Measurements from ENCODE around the gene RHOC.

The RHOC gene

DNA sequence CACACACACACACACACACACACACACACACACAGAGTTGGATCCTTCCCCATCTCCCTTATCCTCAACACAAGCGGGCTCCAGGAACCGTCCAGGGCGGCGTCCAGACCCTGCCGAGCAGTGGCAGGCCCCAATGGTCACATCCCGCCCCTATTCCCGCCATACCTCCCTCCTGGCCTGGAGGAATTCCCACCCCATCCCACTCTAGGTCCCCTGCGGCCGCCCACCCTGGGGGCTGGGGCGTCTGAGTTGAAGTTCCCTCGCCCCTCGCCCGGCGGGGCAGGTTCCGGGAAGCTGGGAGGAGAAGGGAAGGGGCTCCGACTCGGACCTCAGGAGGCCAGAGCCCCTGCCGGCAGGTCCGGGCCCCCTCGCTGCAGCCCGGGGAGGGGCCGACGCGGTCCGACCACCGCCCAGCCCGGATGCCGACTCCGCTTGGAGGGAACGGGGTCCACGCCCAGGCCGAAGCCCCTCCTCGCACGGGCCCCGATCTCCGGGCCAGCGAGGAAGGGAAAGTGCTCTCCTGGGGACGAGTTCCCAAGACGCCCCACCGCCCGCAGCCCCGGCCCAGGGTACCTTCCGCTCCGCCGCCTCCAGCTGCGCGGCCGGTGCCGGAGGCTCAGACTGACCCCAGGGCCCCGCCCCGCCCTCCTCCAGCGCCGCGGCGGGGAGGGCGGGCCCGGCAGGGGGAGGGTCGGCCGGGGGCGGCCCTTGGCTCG is at the start of gene RHOC:
RHOC (minus strand) TSS at position 623 of the 716 bp plus-strand sequence. CDS start 3,328 bp downstream, outside the sequence.
- Histone ChIP-seq H3K9me3 (ENCODE audit: insufficient read depth, low read length, severe bottlenecking) (no peaks in the 10 kb centered on the region), H3K4me3 (ENCODE audit: low read depth in 1 of 2, low read length in 2 of 2) (peak within 1 kb of the TSS in 1 of 2 experiments; percentile 60; a peak in 2 of 4 replicates), H3K36me3 (ENCODE audit: insufficient read depth, low read length) (peaks cover 7% of the 10 kb centered on the region; the same call in 1 of the 2 replicates), H3K79me2 (ENCODE audit: insufficient read depth, low read length) (peaks cover 11% of the 10 kb centered on the region), H3K27ac (ENCODE audit: low read length) (peak within 1 kb of the TSS; percentile 81), H4K20me1 (ENCODE audit: insufficient read depth, low read length) (no peaks in the 10 kb centered on the region), H3K4me2 (ENCODE audit: insufficient read depth, low read length) (peak within 1 kb of the TSS; percentile 78), H3K9ac (ENCODE audit: low read depth, low read length) (peak within 1 kb of the TSS; percentile 59), H3K27me3 (ENCODE audit: insufficient read depth, low read length, poor library complexity) (peaks cover 5% of the 10 kb centered on the region), H3K4me1 (ENCODE audit: insufficient read depth, low read length) (peaks cover 43% of the 10 kb centered on the region), H2AFZ (ENCODE audit: low read depth, low read length) (peak within 1 kb of the TSS; percentile 62)
- DNase-seq = no peak
- no peak for ATAC-seq (ENCODE audit: insufficient read depth, low read depth)
- TF ChIP-seq, protein P1, sequence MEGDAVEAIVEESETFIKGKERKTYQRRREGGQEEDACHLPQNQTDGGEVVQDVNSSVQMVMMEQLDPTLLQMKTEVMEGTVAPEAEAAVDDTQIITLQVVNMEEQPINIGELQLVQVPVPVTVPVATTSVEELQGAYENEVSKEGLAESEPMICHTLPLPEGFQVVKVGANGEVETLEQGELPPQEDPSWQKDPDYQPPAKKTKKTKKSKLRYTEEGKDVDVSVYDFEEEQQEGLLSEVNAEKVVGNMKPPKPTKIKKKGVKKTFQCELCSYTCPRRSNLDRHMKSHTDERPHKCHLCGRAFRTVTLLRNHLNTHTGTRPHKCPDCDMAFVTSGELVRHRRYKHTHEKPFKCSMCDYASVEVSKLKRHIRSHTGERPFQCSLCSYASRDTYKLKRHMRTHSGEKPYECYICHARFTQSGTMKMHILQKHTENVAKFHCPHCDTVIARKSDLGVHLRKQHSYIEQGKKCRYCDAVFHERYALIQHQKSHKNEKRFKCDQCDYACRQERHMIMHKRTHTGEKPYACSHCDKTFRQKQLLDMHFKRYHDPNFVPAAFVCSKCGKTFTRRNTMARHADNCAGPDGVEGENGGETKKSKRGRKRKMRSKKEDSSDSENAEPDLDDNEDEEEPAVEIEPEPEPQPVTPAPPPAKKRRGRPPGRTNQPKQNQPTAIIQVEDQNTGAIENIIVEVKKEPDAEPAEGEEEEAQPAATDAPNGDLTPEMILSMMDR (IDR thresholded peaks at IDR 0.05; ENCODE audit: borderline replicate concordance, extremely low read depth, low read length, poor library complexity, severe bottlenecking) = no peak
- TF ChIP-seq EZH2 (IDR thresholded peaks at IDR 0.05; ENCODE audit: borderline replicate concordance, low read depth, low read length, severe bottlenecking) = no peak

DNA sequence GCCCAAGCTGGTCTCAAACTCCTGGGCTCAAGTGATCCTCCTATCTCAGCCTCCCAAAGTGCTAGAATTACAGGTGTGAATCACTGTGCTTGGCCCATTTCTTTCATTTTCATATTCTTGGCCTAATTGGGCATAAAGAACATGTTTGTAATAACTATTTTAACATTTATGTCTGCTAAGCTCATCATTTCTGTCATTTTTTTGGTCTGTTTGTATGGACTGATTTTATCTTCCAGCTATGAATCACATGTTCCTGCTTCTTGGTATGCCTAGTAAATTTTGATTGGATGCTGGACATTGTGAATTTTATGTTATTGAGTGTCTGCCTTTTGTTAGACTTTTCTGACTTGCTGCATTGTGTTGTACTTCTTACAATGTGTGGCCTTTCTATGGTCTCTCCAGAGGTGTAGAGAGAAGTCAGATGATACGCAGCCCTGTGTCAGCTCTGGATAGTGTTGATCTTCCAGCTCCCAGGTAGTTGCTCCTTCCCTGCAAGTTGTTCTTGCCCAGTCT is 47.2 kb upstream of the RHOC start:
- Histone ChIP-seq H4K20me1 (ENCODE audit: insufficient read depth, low read length) (no peaks in the 10 kb centered on the region), H3K4me3 (ENCODE audit: low read depth in 1 of 2, low read length in 2 of 2) (no peak overlapping the region), H3K4me2 (ENCODE audit: insufficient read depth, low read length) (no peak overlapping the region), H3K36me3 (ENCODE audit: insufficient read depth, low read length) (no peaks in the 10 kb centered on the region), H3K9me3 (ENCODE audit: insufficient read depth, low read length, severe bottlenecking) (peaks cover 3% of the 10 kb centered on the region), H3K4me1 (ENCODE audit: insufficient read depth, low read length) (no peaks in the 10 kb centered on the region), H3K27ac (ENCODE audit: low read length) (no peak overlapping the region), H3K79me2 (ENCODE audit: insufficient read depth, low read length) (no peaks in the 10 kb centered on the region), H3K27me3 (ENCODE audit: insufficient read depth, low read length, poor library complexity) (no peaks in the 10 kb centered on the region), H3K9ac (ENCODE audit: low read depth, low read length) (no peak overlapping the region), H2AFZ (ENCODE audit: low read depth, low read length) (no peak overlapping the region)
- TF ChIP-seq, protein P1 (IDR thresholded peaks at IDR 0.05; ENCODE audit: borderline replicate concordance, extremely low read depth, low read length, poor library complexity, severe bottlenecking) = no peak
- no peak for TF ChIP-seq EZH2 (IDR thresholded peaks at IDR 0.05; ENCODE audit: borderline replicate concordance, low read depth, low read length, severe bottlenecking)
- no peak for DNase-seq
- no peak for ATAC-seq (ENCODE audit: insufficient read depth, low read depth)

DNA sequence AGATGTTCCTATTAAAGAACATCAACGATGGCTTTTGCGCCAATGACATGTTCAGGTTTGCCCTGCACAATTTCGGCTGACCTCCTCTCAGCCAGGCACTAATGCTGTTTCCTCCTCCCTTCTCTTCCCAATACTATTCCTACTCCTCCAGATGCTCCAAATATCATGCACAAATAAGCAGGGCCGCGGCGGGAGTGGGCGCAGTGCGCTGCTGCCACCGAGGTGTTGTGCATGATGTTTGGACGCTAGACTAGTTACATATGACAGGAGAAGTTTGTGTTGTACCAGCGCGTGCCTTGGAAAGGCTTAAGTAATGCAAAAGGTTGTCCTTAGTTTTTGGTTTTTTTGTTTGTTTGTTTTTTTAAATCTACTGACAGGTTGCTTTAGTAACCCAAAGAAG is 41.5 kb upstream of the RHOC start:
- no peak for TF ChIP-seq EZH2 (IDR thresholded peaks at IDR 0.05; ENCODE audit: borderline replicate concordance, low read depth, low read length, severe bottlenecking)
- TF ChIP-seq, protein P1 (IDR thresholded peaks at IDR 0.05; ENCODE audit: borderline replicate concordance, extremely low read depth, low read length, poor library complexity, severe bottlenecking) = no peak
- Histone ChIP-seq H3K27me3 (ENCODE audit: insufficient read depth, low read length, poor library complexity) (no peaks in the 10 kb centered on the region), H4K20me1 (ENCODE audit: insufficient read depth, low read length) (no peaks in the 10 kb centered on the region), H3K9me3 (ENCODE audit: insufficient read depth, low read length, severe bottlenecking) (no peaks in the 10 kb centered on the region), H3K4me3 (ENCODE audit: low read depth in 1 of 2, low read length in 2 of 2) (no peak overlapping the region), H3K9ac (ENCODE audit: low read depth, low read length) (no peak overlapping the region), H3K4me2 (ENCODE audit: insufficient read depth, low read length) (no peak overlapping the region), H3K27ac (ENCODE audit: low read length) (no peak overlapping the region), H3K79me2 (ENCODE audit: insufficient read depth, low read length) (no peaks in the 10 kb centered on the region), H2AFZ (ENCODE audit: low read depth, low read length) (no peak overlapping the region), H3K4me1 (ENCODE audit: insufficient read depth, low read length) (no peaks in the 10 kb centered on the region), H3K36me3 (ENCODE audit: insufficient read depth, low read length) (no peaks in the 10 kb centered on the region)
- ATAC-seq (ENCODE audit: insufficient read depth, low read depth) (no peak), DNase-seq (no peak)

Data from DND-41 (cell line).